Measurements from ENCODE around the gene AAGAB.

GRCh38 chr15:67180035-67180434, 74.4 kb downstream of the AAGAB start:
- TF ChIP-seq, protein P1, sequence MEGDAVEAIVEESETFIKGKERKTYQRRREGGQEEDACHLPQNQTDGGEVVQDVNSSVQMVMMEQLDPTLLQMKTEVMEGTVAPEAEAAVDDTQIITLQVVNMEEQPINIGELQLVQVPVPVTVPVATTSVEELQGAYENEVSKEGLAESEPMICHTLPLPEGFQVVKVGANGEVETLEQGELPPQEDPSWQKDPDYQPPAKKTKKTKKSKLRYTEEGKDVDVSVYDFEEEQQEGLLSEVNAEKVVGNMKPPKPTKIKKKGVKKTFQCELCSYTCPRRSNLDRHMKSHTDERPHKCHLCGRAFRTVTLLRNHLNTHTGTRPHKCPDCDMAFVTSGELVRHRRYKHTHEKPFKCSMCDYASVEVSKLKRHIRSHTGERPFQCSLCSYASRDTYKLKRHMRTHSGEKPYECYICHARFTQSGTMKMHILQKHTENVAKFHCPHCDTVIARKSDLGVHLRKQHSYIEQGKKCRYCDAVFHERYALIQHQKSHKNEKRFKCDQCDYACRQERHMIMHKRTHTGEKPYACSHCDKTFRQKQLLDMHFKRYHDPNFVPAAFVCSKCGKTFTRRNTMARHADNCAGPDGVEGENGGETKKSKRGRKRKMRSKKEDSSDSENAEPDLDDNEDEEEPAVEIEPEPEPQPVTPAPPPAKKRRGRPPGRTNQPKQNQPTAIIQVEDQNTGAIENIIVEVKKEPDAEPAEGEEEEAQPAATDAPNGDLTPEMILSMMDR (IDR thresholded peaks at IDR 0.05; ENCODE audit: low read length): no peak
- TF ChIP-seq EZH2 (optimal IDR thresholded peaks at IDR 0.05; ENCODE audit: low read depth, low read length): no peak
- TF ChIP-seq EZH2phosphoT487 (IDR thresholded peaks at IDR 0.05; ENCODE audit: low read length): no peak
